ENCODE measurements around the gene BCAS3.

The BCAS3 gene

GRCh38 chr17:61289408-61290385, 612.0 kb downstream of the BCAS3 start:
- TF ChIP-seq CTCF (IDR thresholded peaks at IDR 0.05; ENCODE audit: poor library complexity, severe bottlenecking): no peak
- H3K36me3 ChIP-seq (ENCODE audit: low read depth): no peaks in the 10 kb centered on the region
- H3K27me3 ChIP-seq (ENCODE audit: insufficient read depth, poor library complexity, severe bottlenecking): no peaks in the 10 kb centered on the region
- no peak overlapping the region for H3K4me3 ChIP-seq (ENCODE audit: severe bottlenecking)
- H3K27ac ChIP-seq (ENCODE audit: poor library complexity, severe bottlenecking): no peak overlapping the region
- H3K4me1 ChIP-seq (ENCODE audit: insufficient read depth, poor library complexity, severe bottlenecking): peaks cover 2% of the 10 kb centered on the region
- H3K9me3 ChIP-seq (ENCODE audit: severe bottlenecking): no peaks in the 10 kb centered on the region
- DNase-seq (ENCODE audit: low spot score) (no peak), ATAC-seq (ENCODE audit: low read depth) (no peak)

- no peaks in the 10 kb centered on the region for H3K9me3 ChIP-seq (ENCODE audit: severe bottlenecking)
- peaks cover 3% of the 10 kb centered on the region for H3K4me1 ChIP-seq (ENCODE audit: insufficient read depth, poor library complexity, severe bottlenecking)
- DNase-seq (ENCODE audit: low spot score): no peak
- no peak for ATAC-seq (ENCODE audit: low read depth)
- no peak overlapping the region for H3K4me3 ChIP-seq (ENCODE audit: severe bottlenecking)
- H3K27ac ChIP-seq (ENCODE audit: poor library complexity, severe bottlenecking): no peak overlapping the region
- H3K27me3 ChIP-seq (ENCODE audit: insufficient read depth, poor library complexity, severe bottlenecking): no peaks in the 10 kb centered on the region
- no peak for TF ChIP-seq CTCF (IDR thresholded peaks at IDR 0.05; ENCODE audit: poor library complexity, severe bottlenecking)
- no peaks in the 10 kb centered on the region for H3K36me3 ChIP-seq (ENCODE audit: low read depth)
These were observed 614.0 kb downstream of the BCAS3 start for GRCh38 chr17:61291451-61292285.

- Histone ChIP-seq H3K36me3 (ENCODE audit: low read depth) (no peaks in the 10 kb centered on the region), H3K9me3 (ENCODE audit: severe bottlenecking) (no peaks in the 10 kb centered on the region), H3K4me3 (ENCODE audit: severe bottlenecking) (no peak overlapping the region), H3K4me1 (ENCODE audit: insufficient read depth, poor library complexity, severe bottlenecking) (peaks cover 3% of the 10 kb centered on the region), H3K27ac (ENCODE audit: poor library complexity, severe bottlenecking) (no peak overlapping the region), H3K27me3 (ENCODE audit: insufficient read depth, poor library complexity, severe bottlenecking) (no peaks in the 10 kb centered on the region)
- no peak for DNase-seq (ENCODE audit: low spot score)
- TF ChIP-seq CTCF (IDR thresholded peaks at IDR 0.05; ENCODE audit: poor library complexity, severe bottlenecking): no peak
- ATAC-seq (ENCODE audit: low read depth): no peak
These were observed 616.6 kb downstream of the BCAS3 start for GRCh38 chr17:61294286-61294685.

- H3K4me3 ChIP-seq (ENCODE audit: severe bottlenecking): no peak overlapping the region
- no peak for TF ChIP-seq CTCF (IDR thresholded peaks at IDR 0.05; ENCODE audit: poor library complexity, severe bottlenecking)
- no peaks in the 10 kb centered on the region for H3K9me3 ChIP-seq (ENCODE audit: severe bottlenecking)
- no peaks in the 10 kb centered on the region for H3K36me3 ChIP-seq (ENCODE audit: low read depth)
- H3K27me3 ChIP-seq (ENCODE audit: insufficient read depth, poor library complexity, severe bottlenecking): no peaks in the 10 kb centered on the region
- ATAC-seq (ENCODE audit: low read depth) (peak; percentile 75), DNase-seq (ENCODE audit: low spot score) (no peak)
- H3K4me1 ChIP-seq (ENCODE audit: insufficient read depth, poor library complexity, severe bottlenecking): peaks cover 3% of the 10 kb centered on the region
- H3K27ac ChIP-seq (ENCODE audit: poor library complexity, severe bottlenecking): no peak overlapping the region
These were observed 617.1 kb downstream of the BCAS3 start for GRCh38 chr17:61294777-61295176.

All from RWPE2 (cell line).